Stromal cell of bone marrow (primary cell): Measurements from ENCODE around the gene AGRP.

Experiments
- DNase-seq: peaks from one replicate; pipeline ENCODE4 v3.0.0-alpha.2; 2012; ENCODE audit warnings: low read depth

AGRP gene

GRCh38 chr16:67463059-67463458 is 20.3 kb downstream of the AGRP start:
- no peak for DNase-seq

- DNase-seq = no peak
Observed at GRCh38 chr16:67462279-67462655, 21.1 kb downstream of the AGRP start.

- no peak for DNase-seq
Observed at GRCh38 chr16:67461600-67462278, 21.6 kb downstream of the AGRP start.

GRCh38 chr16:67460961-67461360 is 22.4 kb downstream of the AGRP start:
- no peak for DNase-seq

GRCh38 chr16:67460168-67460567 is 23.2 kb downstream of the AGRP start:
- no peak for DNase-seq

- no peak for DNase-seq
Observed at GRCh38 chr16:67459861-67460150, 23.5 kb downstream of the AGRP start.

GRCh38 chr16:67459066-67459860 is 24.1 kb downstream of the AGRP start:
- no peak for DNase-seq

GRCh38 chr16:67458121-67458641 is 25.2 kb downstream of the AGRP start:
- DNase-seq = no peak

GRCh38 chr16:67457611-67458010 is 25.7 kb downstream of the AGRP start:
- DNase-seq = no peak

- DNase-seq = peak; percentile 59
Observed at GRCh38 chr16:67456391-67457081, 26.8 kb downstream of the AGRP start.

- no peak for DNase-seq
Observed at GRCh38 chr16:67454852-67455251, 28.5 kb downstream of the AGRP start.

- DNase-seq = no peak
Observed at GRCh38 chr16:67454104-67454503, 29.2 kb downstream of the AGRP start.

GRCh38 chr16:67451704-67452435 is 31.5 kb downstream of the AGRP start:
- DNase-seq = no peak

GRCh38 chr16:67451061-67451703 is 32.2 kb downstream of the AGRP start:
- no peak for DNase-seq

- DNase-seq = no peak
Observed at GRCh38 chr16:67449739-67450138, 33.6 kb downstream of the AGRP start.

- DNase-seq = no peak
Observed at GRCh38 chr16:67449336-67449735, 34.0 kb downstream of the AGRP start.

- no peak for DNase-seq
Observed at GRCh38 chr16:67448580-67448979, 34.8 kb downstream of the AGRP start.

- no peak for DNase-seq
Observed at GRCh38 chr16:67447508-67448076, 35.8 kb downstream of the AGRP start.

- DNase-seq = no peak
Observed at GRCh38 chr16:67446968-67447507, 36.3 kb downstream of the AGRP start.

- DNase-seq = no peak
Observed at GRCh38 chr16:67445913-67446907, 37.1 kb downstream of the AGRP start.
